B cell (primary cell): ENCODE results near the gene LSMEM2. TPM values are rescaled to one million over a fixed set of nuclear protein-coding genes. Genes with fewer than 3 reads are reported as not detected.
A peak's percentile ranks its signal among the peaks of the same experiment; 100 is the strongest.

Experiments
- ATAC-seq: fragments of 200-7000 bp; cut with Tn5 transposase; one replicate; pipeline ENCODE4 v1.10.0; 2021; ENCODE audit warnings: low read depth, mild to moderate bottlenecking, moderate number of reproducible peaks, moderate library complexity
- CTCF ChIA-PET: fragments of 350-600 bp; sonication (Branson Sonifier 250); formaldehyde crosslinking; loops from one replicate; lab custom pipeline; 2021; ENCODE audit warnings: antibody characterized with exemption, inconsistent platforms; lab: Charles Lee
- POLR2A ChIA-PET: fragments of 350-600 bp; sonication (Branson Sonifier 250); formaldehyde crosslinking; loops from one replicate; lab custom pipeline; 2021; ENCODE audit warnings: antibody characterized with exemption; lab: Charles Lee
- DNase-seq: peaks from one replicate; pipeline ENCODE4 v3.0.0; 2013
- H2AFZ ChIP-seq: 2 replicates; pipeline ENCODE4 v1.6.1; 2012; ENCODE audit warnings: mild to moderate bottlenecking, low read depth, low read length; ENCODE audit not compliant: insufficient read depth, poor library complexity, severe bottlenecking
- H3K27ac ChIP-seq, 2 donors: 1 replicate in 1 of 2; 2 replicates in 1 of 2; pipeline ENCODE4 v1.5.1; 2012 to 2013; ENCODE audit warnings: low read length in 2 of 2, mild to moderate bottlenecking in 2 of 2, moderate library complexity in 1 of 2
- H3K27me3 ChIP-seq, 4 experiments: fragments of 200-600 bp in 1 of 4; sonication (generic) in 1 of 4; replicated peaks in 1 of 4; 1 replicate in 2 of 4; 2 replicates in 2 of 4; pipeline versions ENCODE4 v1.6.1 to v1.7.0; 2013 to 2016; ENCODE audit warnings: low read length in 3 of 4, mild to moderate bottlenecking in 2 of 4, mixed read lengths in 1 of 4, moderate library complexity in 1 of 4; ENCODE audit not compliant: insufficient read depth in 4 of 4, control insufficient read depth in 3 of 4; ENCODE audit errors: control extremely low read depth in 1 of 4
- H3K36me3 ChIP-seq, 2 experiments: replicated peaks in 1 of 2; 1 replicate in 1 of 2; 2 replicates in 1 of 2; pipeline versions ENCODE4 v1.6.1 to v1.7.1; 2013; ENCODE audit warnings: low read length in 1 of 2; ENCODE audit not compliant: insufficient read depth in 2 of 2, control insufficient read depth in 1 of 2; ENCODE audit errors: control extremely low read depth in 1 of 2, extremely low read depth in 1 of 2
- H3K4me1 ChIP-seq, 2 donors: fragments of 200-600 bp in 1 of 2; sonication (generic) in 1 of 2; 1 replicate in 1 of 2; 2 replicates in 1 of 2; pipeline versions ENCODE4 v1.5.1 to v1.6.1; 2013 to 2017; ENCODE audit warnings: low read length in 2 of 2; ENCODE audit not compliant: control insufficient read depth in 2 of 2, insufficient read depth in 2 of 2
- H3K4me2 ChIP-seq: replicated peaks from 2 replicates; pipeline ENCODE3; 2012; ENCODE audit warnings: mild to moderate bottlenecking, low read depth, low read length; ENCODE audit not compliant: poor library complexity, severe bottlenecking
- H3K4me3 ChIP-seq, 5 experiments: fragments of 200-600 bp in 1 of 5; sonication (generic) in 1 of 5; 1 replicate in 3 of 5; 2 replicates in 2 of 5; pipeline versions ENCODE4 v1.5.1 to v1.7.0; 2011 to 2016; ENCODE audit warnings: low read length in 4 of 5, mild to moderate bottlenecking in 4 of 5, low read depth in 2 of 5, control low read depth in 1 of 5, moderate library complexity in 1 of 5; ENCODE audit not compliant: insufficient read depth in 1 of 5; ENCODE audit errors: control extremely low read depth in 1 of 5, extremely low read depth in 1 of 5
- H3K79me2 ChIP-seq: fragments of 200-600 bp; sonication (generic); one replicate; pipeline ENCODE4 v1.6.0; 2016; ENCODE audit warnings: low read length; ENCODE audit not compliant: control insufficient read depth, insufficient read depth
- H3K9ac ChIP-seq: fragments of 200-600 bp; sonication (generic); 2 replicates; pipeline ENCODE4 v1.6.1; 2017; ENCODE audit warnings: mild to moderate bottlenecking, low read length, moderate library complexity
- H3K9me3 ChIP-seq, 3 donors: one replicate each; pipeline versions ENCODE4 v1.6.1 to v1.7.1; 2013; ENCODE audit warnings: low read length in 2 of 3; ENCODE audit not compliant: control insufficient read depth in 2 of 3, insufficient read depth in 1 of 3; ENCODE audit errors: control extremely low read depth in 1 of 3
- H4K20me1 ChIP-seq: 2 replicates; pipeline ENCODE4 v1.6.0; 2012; ENCODE audit warnings: mild to moderate bottlenecking, low read length; ENCODE audit not compliant: insufficient read depth, control insufficient read depth, poor library complexity, severe bottlenecking
- H3K27ac Mint-ChIP-seq: one replicate; pipeline ENCODE4 v1.8.0; 2021; ENCODE audit warnings: mixed read lengths
- H3K27me3 Mint-ChIP-seq: one replicate; pipeline ENCODE4 v1.8.0; 2021; ENCODE audit warnings: mixed read lengths
- H3K4me1 Mint-ChIP-seq: one replicate; pipeline ENCODE4 v1.8.0; 2021; ENCODE audit warnings: mixed read lengths
- H3K4me3 Mint-ChIP-seq: one replicate; pipeline ENCODE4 v1.8.0; 2021; ENCODE audit warnings: mixed read lengths
- H3K9me3 Mint-ChIP-seq: one replicate; pipeline ENCODE4 v1.8.0; 2022; ENCODE audit warnings: mixed read lengths; ENCODE audit not compliant: insufficient read depth
- CTCF ChIP-seq: fragments of 200-600 bp; IDR thresholded peaks from one replicate; pipeline ENCODE4 v1.8.0; 2022; ENCODE audit warnings: antibody characterized with exemption, mild to moderate bottlenecking
- EZH2 ChIP-seq: IDR thresholded peaks from 2 replicates; pipeline ENCODE4 v1.6.1; 2012; ENCODE audit warnings: borderline replicate concordance, low read depth, mild to moderate bottlenecking, moderate library complexity, low read length; ENCODE audit not compliant: insufficient read depth, poor library complexity, severe bottlenecking
- WGBS: methylation state at CpG from one replicate; pipeline ENCODE4 v1.1.5; 2013; ENCODE audit warnings: missing lambda C conversion rate; ENCODE audit not compliant: insufficient coverage; 5-methylcytosine and 5-hydroxymethylcytosine counted together
- intact Hi-C: fragments of 100-400 bp; cut with micrococcal nuclease; formaldehyde crosslinking; loops from one replicate; pipeline ENCODE4 v1.10.0; 2022
- polyA plus RNA-seq: library from polyadenylated mRNA; depleted of rRNA; stranded (reverse); fragments of >200 nt; gene quantifications from 2 replicates; pipeline ENCODE4 v1.2.3, GENCODE V29; 2012
- total RNA-seq, 2 donors: library from RNA; stranded (reverse); fragments of 120-200 nt in 1 of 2; gene quantifications; 1 replicate in 1 of 2; 2 replicates in 1 of 2; pipeline versions ENCODE4 v1.2.3 to v1.2.4, GENCODE V29; 2013 to 2022

Gene LSMEM2
- total and polyA plus RNA-seq, 2 donors (not counting 1 experiment from before 2014, with no cell fraction given) = not detected

GRCh38 chr3:50319181-50319893 is 40.5 kb downstream of the LSMEM2 start:
- H4K20me1 ChIP-seq = no peaks in the 10 kb centered on the region
- intact Hi-C loops = no loop called here
- peaks cover 25 to 57% of the 10 kb centered on the region in 2 donors for H3K4me1 ChIP-seq
- H3K4me2 ChIP-seq = peak overlapping the region; percentile 26
- H2AFZ ChIP-seq = no peak overlapping the region
- no peak overlapping the region for H3K9ac ChIP-seq
- H3K27me3 ChIP-seq = no peaks in the 10 kb centered on the region
- H3K36me3 ChIP-seq = peaks cover 0 to 5% of the 10 kb centered on the region in 2 experiments
- no peak overlapping the region for H3K27ac ChIP-seq
- ChIA-PET CTCF (interaction anchor here (0.7 to 2.0 kb wide), 5 partner anchors 8 to 223 kb away, joined by 3 to 6 read pairs (median 3); partner anchors contain the start of gene TUSC2), POLR2A (no interaction called here)
- no peaks in the 10 kb centered on the region for H3K79me2 ChIP-seq
- no peaks in the 10 kb centered on the region for H3K9me3 Mint-ChIP-seq
- no peak overlapping the region for H3K27ac Mint-ChIP-seq
- no peak overlapping the region for H3K4me3 ChIP-seq
- peaks cover 47% of the 10 kb centered on the region for H3K4me1 Mint-ChIP-seq
- no peaks in the 10 kb centered on the region for H3K27me3 Mint-ChIP-seq
- peak overlapping the region; percentile 98 for H3K4me3 Mint-ChIP-seq
- no peak for DNase-seq
- WGBS = 98% methylated on average over 14 of the region's 16 CpGs
- ATAC-seq = no peak
- no peak for TF ChIP-seq EZH2
- TF ChIP-seq CTCF = no peak
- peaks cover 0 to 3% (median 0%) of the 10 kb centered on the region in 3 donors for H3K9me3 ChIP-seq
